Measurements from ENCODE around the gene THAP4.

THAP4 gene

GRCh38 chr2:241597561-241597960 lies 39.4 kb downstream of the THAP4 start:
- TF ChIP-seq FOXP2 (optimal IDR thresholded peaks at IDR 0.05; ENCODE audit: borderline replicate concordance, extremely low read depth, extremely low read length, insufficient read depth): no peak
- no peak for TF ChIP-seq REST (IDR thresholded peaks at IDR 0.05; ENCODE audit: insufficient read depth in 1 of 2, low read depth in 2 of 2, low read length in 2 of 2)
- TF ChIP-seq TAF1 (IDR thresholded peaks at IDR 0.05; ENCODE audit: borderline replicate concordance, insufficient read depth, low read length): no peak
- TF ChIP-seq SIN3A (IDR thresholded peaks at IDR 0.05; ENCODE audit: borderline replicate concordance, insufficient read depth, low read length): no peak
- no peak for TF ChIP-seq POLR2AphosphoS5 (IDR thresholded peaks at IDR 0.05; ENCODE audit: low read depth, low read length)

- TF ChIP-seq FOXP2 (optimal IDR thresholded peaks at IDR 0.05; ENCODE audit: borderline replicate concordance, extremely low read depth, extremely low read length, insufficient read depth) (no peak), REST (IDR thresholded peaks at IDR 0.05; ENCODE audit: insufficient read depth in 1 of 2, low read depth in 2 of 2, low read length in 2 of 2) (no peak), POLR2AphosphoS5 (IDR thresholded peaks at IDR 0.05; ENCODE audit: low read depth, low read length) (no peak), SIN3A (IDR thresholded peaks at IDR 0.05; ENCODE audit: borderline replicate concordance, insufficient read depth, low read length) (no peak), TAF1 (IDR thresholded peaks at IDR 0.05; ENCODE audit: borderline replicate concordance, insufficient read depth, low read length) (no peak)
These were observed 41.3 kb downstream of the THAP4 start for GRCh38 chr2:241595600-241596140.

GRCh38 chr2:241593271-241593670 lies 43.7 kb downstream of the THAP4 start:
- TF ChIP-seq POLR2AphosphoS5 (IDR thresholded peaks at IDR 0.05; ENCODE audit: low read depth, low read length) (no peak), SIN3A (IDR thresholded peaks at IDR 0.05; ENCODE audit: borderline replicate concordance, insufficient read depth, low read length) (no peak), TAF1 (IDR thresholded peaks at IDR 0.05; ENCODE audit: borderline replicate concordance, insufficient read depth, low read length) (no peak)

- TF ChIP-seq REST (IDR thresholded peaks at IDR 0.05; ENCODE audit: insufficient read depth in 1 of 2, low read depth in 2 of 2, low read length in 2 of 2) (no peak), POLR2AphosphoS5 (IDR thresholded peaks at IDR 0.05; ENCODE audit: low read depth, low read length) (no peak), TAF1 (IDR thresholded peaks at IDR 0.05; ENCODE audit: borderline replicate concordance, insufficient read depth, low read length) (no peak), SIN3A (IDR thresholded peaks at IDR 0.05; ENCODE audit: borderline replicate concordance, insufficient read depth, low read length) (no peak), FOXP2 (optimal IDR thresholded peaks at IDR 0.05; ENCODE audit: borderline replicate concordance, extremely low read depth, extremely low read length, insufficient read depth) (no peak)
These were observed 44.7 kb downstream of the THAP4 start for GRCh38 chr2:241592126-241592845.

- TF ChIP-seq FOXP2 (optimal IDR thresholded peaks at IDR 0.05; ENCODE audit: borderline replicate concordance, extremely low read depth, extremely low read length, insufficient read depth): no peak
- TF ChIP-seq REST (IDR thresholded peaks at IDR 0.05; ENCODE audit: insufficient read depth in 1 of 2, low read depth in 2 of 2, low read length in 2 of 2): no peak
- TF ChIP-seq TAF1 (IDR thresholded peaks at IDR 0.05; ENCODE audit: borderline replicate concordance, insufficient read depth, low read length): no peak
- no peak for TF ChIP-seq SIN3A (IDR thresholded peaks at IDR 0.05; ENCODE audit: borderline replicate concordance, insufficient read depth, low read length)
- no peak for TF ChIP-seq POLR2AphosphoS5 (IDR thresholded peaks at IDR 0.05; ENCODE audit: low read depth, low read length)
These were observed 50.2 kb downstream of the THAP4 start for GRCh38 chr2:241586564-241587264.
